Stimulated activated CD4-positive, alpha-beta T cell treated with anti-CD3 and anti-CD28 coated beads, Interleukin-2, amount 100 ng/mL, for 48 hours (primary cell): ENCODE data around the gene ZNHIT2.

Experiments
- DNase-seq, 2 donors: peaks; one replicate each; pipeline ENCODE4 v3.0.0-alpha.2; 2020

ZNHIT2 gene

DNA sequence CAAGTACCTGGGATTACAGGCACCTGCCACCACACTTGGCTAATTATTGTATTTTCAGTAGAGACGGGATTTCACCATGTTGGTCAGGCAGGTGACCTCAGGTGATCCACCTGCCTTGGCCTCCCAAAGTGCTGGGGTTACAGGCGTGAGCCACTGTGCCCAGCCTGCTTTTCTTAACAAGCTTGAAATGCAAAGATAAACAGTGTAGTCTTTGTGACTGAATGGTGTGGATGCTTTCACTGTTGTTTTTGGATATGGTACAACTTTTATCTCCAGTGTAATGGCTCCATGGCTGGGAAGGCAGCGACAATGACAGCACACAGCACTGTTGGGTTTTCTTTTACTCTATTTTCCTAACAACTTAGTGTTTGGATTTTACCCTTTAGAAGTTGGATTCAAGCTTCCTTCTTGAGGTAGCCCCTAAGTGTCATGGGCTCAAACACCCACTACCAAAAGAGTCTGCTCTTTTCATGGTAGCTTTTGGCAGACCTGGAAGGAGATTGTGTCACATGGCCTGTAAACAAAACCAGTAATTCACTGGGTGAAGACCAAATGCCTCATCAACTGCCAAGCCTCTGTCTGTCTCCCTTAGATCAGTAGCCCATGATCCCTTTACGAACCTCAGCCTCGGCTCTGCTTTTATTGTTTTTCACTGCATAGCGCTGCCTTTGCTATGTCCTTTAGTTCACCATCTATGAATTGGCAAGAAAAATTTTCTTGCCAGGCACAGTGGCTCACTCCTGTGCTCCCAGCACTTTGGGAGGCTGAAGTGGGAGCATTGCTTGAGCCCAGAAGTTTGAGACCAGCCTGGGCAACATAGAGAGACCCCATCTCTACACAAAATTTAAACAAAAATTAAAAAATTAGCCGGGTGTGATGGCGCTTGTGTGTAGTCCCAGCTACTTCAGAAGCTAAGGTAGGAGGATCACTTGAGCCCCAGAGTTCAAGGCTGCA lies 15.1 kb downstream of the ZNHIT2 start:
- no peak for DNase-seq

DNA sequence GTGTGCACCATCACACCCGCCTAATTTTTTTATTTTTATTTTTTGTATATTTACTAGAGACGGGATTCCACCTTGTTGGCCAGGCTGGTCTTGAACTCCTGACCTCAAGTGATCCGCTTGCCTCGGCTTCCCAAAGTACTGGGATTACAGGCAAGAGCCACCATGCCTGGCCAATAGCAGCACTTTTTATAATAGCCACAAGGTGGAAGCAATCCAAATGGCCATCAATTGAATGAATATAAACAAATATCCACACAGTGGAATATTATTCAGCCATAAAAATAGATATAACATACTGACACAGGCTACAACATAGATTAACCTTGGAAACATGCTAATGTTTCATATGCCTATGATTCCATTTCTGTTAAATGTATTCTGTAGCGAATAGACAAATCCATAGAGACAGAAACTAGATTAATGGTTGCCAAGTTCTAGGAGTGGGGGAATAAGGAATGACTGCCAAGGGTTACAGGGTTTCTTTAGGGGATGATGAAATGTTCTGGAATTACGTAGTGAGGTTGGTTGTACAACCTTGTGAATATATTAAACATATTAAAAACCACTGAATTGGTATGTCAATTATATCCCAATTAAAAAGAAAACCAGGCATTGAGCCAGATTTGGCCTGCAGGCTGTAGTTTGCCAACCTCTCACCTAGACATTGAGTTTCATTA lies 16.7 kb downstream of the ZNHIT2 start:
- no peak for DNase-seq

DNA sequence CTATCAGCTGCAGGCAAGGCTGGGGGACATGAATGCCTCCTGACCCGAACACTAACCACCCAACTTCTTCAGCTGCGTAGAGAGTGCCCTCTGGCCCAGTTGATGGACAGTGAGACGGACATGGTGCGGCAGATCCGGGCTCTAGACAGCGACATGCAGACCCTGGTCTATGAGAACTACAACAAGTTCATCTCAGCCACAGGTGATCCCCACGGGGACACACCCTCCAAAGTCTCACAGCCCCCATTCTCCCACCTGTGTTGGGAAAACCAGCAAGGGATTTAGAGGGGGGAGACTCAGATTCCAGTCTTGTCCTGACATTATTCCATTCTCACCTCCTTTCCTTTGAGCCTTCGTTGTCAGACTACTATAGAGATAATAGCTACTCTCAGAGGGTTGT lies 20.6 kb downstream of the ZNHIT2 start:
- no peak for DNase-seq

DNA sequence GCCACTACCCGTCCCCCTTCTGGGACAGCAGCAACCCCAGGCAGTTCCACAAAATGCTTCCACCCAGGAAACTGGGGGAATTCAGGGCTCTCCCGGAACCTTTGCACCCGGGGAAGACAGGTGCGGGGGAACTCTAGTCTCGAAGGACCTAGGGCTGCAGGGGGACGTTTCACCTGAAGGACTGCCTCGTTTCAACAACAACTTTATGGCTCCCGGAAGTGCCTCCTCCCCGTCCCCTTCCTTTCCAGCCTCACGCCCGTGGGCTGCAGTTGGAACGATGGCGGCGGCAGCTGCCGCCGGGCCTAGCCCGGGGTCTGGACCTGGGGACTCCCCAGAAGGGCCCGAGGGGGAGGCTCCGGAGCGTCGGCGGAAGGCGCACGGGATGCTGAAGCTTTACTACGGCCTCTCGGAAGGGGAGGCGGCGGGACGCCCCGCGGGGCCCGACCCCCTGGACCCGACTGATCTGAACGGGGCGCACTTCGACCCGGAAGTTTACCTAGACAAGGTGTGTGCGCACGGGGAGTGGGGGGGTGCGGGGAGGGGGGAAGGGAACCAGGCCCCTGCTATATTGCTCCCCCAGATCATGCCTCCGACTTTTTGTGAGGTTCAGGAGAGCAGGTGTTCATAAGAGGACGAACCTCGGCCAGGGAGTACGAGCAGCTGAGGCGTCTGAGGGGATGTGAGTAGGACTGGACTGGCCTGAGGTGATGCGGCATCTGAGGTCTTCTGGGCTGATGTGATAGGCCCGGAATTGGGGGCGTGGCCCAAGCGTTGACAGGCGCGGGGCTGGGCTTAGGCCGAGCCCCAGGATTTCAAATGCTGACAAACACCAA lies 21.3 kb downstream of the ZNHIT2 start, which contains the start of gene VPS51:
Gene VPS51, plus strand, starts transcription at position 241 of the 833 bp plus-strand sequence. Its CDS starts 37 bp downstream, at position 278.
- DNase-seq, result peak; percentile 77 to 78

DNA sequence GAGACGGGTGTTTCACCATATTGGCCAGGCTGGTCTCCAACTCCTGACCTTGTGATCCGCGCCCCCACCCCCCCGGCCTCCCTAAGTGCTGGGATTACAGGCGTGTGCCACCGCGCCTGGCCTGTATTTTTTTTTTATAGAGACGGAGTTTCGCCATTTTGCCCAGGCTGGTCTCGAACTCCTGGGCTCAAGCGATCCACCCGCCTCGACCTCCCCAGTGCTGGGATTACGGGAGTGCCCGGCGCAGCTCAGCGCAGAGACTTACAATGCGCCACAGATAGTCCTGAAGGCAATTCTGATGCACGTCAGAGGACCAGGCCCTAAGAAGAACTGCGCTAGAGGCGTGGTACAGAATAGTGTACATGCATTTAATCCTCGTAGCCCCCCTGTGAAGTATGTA lies 22.1 kb downstream of the ZNHIT2 start:
- DNase-seq, result no peak

DNA sequence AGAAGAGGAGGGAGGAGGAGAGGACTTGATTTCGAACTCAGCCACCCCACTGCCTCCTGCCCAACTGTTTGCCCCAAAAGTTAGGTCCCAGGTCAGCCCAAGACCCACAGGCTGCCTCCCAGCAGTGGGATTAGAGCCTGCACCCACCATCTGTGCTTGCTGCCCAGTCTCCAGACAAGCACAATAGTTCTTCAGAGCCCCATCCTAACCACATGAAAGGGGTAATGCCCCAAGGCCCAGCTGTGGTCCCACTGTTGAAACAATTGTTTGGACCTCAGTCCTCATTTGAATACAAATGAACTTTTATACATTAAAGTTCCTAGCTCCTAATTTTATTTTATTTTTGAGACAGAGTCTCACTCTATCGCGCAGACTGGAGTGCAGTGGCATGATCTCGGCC lies 26.9 kb downstream of the ZNHIT2 start:
- no peak for DNase-seq

DNA sequence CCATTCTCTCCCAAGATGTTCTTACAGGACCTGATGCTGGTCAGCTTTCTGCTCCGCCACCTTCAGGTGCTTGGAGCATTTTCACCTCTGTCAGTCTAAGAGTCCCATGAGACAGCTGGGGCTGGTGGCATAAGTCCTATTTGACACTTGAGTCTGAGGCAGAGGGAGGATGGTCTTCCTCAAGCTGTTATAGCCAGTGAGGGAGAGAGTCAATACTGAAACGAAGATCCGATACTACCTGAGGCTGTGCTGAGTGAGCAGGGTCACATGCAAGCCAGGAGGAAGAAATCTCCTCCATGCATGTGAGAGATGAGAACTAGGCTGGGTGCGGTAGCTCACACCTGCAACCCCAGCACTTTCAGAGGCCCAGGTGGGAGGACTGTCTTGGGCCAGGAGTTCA lies 27.9 kb downstream of the ZNHIT2 start:
- no peak for DNase-seq

DNA sequence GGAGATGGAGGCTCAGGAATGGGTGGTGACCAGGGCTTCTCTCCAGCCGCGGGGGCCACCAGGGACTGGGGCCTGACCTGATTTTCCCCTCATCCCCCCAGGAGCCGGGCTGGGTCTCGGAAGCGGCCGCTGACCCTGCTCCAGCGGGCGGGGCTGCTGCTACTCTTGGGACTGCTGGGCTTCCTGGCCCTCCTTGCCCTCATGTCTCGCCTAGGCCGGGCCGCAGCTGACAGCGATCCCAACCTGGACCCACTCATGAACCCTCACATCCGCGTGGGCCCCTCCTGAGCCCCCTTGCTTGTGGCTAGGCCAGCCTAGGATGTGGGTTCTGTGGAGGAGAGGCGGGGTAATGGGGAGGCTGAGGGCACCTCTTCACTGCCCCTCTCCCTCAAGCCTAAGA lies 29.7 kb downstream of the ZNHIT2 start:
- no peak for DNase-seq

DNA sequence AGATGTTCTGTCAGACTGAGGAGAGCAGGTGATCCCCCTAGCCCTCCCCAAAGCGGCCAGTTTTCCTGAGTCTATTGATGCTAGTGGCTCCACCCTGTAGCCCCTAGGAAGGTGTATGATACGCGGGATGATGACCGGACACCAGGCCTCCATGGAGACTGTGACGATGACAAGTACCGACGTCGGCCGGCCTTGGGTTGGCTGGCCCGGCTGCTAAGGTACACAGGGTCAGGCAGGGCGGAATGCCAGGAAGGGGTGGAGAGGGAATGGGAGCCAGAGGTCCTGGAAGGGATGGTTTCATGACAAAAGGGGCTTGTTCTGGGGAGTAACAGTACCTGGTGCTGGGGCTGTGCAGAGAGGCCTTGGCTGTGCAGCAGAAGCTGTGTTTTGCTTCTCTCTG lies 30.3 kb downstream of the ZNHIT2 start:
- no peak for DNase-seq

DNA sequence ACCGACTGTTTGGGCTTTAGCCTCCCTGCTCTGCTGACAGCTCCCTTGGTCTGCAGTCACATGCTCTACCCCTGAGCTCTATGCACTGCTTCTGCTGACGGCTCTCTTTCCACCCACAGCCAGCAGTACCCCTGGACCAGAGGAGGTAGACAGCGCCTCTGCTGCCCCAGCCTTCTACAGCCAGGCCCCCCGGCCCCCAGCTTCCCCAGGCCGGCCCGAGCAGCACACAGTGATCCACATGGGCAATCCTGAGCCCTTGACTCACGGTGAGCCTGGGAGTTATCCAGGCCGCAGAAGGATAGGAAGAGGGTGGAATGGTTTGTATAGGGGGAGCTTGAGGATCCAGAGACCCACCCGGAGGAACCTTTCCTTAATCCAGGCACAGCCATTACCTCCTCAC lies 30.7 kb downstream of the ZNHIT2 start:
- no peak for DNase-seq

DNA sequence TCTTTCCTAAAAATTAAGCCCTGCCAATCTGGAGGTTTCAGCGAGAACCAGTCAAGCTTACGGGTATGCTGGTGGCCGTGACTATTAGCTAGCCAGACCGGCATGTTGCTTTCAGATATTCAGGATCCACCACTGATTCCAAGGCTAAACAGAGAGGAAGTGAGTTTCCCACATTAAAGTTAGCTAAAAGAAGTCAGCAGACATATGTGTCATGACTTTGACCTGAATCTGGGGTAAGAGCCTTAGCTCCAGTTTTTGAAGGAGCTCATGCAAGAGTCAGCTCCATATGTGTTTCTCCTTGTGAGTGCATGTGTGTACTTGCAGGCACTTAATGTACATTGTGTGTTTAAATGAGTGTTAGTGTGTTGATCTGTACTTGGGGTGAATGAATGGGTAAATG lies 32.1 kb downstream of the ZNHIT2 start:
- DNase-seq, result no peak

DNA sequence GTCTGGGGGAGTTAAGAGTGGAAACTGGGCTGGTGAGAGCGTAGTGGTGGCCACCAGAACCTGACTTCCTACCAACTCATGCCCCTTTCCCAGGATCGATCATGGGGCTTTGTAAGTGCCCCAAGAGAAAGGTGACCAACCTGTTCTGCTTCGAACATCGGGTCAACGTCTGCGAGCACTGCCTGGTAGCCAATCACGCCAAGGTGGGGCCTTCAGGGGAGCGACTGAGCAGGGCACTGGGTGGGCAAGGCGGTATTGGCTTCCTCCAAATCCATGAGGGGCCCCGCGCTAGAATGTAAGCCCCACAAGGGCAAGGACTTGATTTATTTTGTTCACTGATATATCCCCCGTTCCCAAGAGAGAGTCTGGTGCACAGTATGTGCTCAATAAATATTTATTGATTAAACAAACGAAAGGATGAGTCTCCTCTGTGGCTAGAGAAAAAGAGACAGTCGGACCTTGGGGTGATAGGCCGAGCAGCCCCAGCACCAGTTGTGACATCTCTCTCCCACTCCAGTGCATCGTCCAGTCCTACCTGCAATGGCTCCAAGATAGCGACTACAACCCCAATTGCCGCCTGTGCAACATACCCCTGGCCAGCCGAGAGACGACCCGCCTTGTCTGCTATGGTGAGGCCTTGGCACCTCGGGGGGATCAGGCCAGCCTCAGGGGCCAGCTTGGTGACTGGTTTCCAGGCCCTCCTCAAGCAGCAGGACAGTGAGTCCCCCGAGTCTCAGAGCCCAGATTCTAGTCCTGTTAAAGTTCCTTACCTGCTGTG lies 32.7 kb downstream of the ZNHIT2 start:
- DNase-seq, result no peak

DNA sequence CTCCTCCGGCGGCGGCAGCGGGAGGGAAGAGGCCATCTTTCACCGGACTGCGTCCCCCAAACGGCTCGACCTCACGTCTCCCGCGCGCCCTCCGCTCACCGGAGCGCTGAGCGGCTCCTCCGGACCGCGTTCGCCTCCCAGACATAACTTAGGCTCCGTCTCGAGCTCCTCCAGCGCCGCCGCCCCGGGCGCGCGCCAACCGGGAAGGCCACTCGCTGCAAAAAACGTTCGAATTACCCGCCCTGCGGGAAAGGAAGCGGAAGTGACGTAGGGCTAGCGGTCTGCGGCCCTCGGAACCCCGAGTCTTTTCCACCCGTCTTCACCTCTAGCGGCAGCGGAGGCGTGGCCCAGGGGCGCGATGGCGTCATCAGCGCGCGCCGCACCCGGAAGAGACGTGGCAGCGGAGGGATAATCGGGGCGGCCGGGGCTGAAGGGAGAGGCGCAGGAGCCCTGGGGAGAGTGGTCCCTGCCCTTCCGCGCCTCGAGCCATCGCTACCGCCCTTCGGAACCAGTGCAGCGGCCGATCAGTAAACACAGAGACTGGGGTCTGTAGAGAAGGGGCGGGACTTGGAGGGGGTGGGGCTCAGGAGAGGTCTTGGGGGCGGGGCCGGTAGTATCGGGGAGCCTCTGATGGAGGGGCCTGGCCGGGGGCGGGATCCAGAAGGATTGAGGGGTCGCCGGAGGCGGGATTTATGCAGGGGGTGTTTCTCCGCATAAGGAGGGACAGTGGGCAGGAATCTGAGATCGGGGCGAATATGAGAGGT lies 33.5 kb downstream of the ZNHIT2 start, which contains the start of the genes CDCA5 and ZFPL1:
Gene CDCA5, minus strand, starts transcription at position 207 of the 764 bp plus-strand sequence. Its CDS starts 62 bp downstream, at position 145.
Gene ZFPL1, plus strand, starts transcription at position 389 of the 764 bp plus-strand sequence. CDS start 477 bp downstream, outside the sequence.
- peak; percentile 95 to 96 for DNase-seq

DNA sequence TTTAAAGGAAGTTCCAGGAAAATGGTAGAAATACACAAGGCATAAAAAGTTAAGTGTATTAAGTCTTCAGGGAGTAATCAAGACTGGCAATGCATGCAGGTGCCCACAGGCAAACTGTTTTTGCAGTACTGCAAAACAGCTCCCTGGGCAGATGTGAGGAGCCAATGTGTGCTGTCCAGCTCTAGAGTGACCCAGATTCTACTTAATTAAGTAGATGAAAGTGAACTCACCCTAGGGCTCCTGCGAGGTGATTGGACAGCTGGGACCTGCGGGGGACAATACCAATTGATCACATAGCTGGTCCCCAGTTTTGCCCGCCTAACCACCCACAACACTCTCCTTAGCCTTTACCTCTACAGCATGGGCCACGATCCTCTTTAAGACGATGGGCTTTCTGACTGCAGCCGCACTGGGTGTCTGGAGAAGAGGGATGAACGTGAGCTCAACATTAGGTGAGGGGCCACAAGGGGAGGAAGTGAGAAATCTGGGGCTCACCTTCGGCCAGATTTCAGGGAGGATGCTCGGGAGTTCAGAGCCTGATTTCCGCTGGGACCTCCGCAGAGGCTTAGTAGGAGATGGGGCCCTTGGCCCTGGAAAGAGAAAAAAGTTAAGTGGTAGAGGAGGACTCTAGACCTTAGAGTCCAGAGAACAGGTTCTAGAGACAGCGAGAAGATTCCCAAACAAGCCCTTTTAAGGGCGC lies 34.2 kb downstream of the ZNHIT2 start:
- DNase-seq, result no peak

DNA sequence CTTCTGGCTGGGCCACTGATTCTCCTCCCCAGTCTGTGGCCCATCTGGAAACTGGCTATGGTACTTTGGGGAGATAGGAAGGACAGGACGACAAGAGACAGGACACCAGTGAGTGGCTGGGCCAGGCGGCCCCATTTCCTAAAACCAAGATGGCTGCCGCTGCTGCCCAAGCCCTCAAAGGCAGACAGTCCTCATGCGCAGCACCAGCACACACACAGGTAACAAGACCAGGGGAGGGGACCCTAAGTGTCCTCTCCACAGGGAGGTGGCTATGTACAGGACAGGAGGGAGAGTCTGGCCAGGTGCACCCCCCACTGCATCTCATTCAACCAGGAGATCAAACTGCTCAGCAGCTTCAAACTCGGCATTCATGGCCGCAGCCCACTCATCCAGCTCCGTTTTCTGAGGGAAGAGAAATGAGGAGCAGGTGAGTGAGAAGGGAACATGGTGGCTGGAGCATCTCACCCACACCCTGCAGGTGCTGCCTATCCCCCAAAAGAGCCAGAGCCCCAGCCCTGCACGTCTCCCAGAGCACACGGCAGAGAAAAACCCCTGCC lies 38.6 kb downstream of the ZNHIT2 start:
- no peak for DNase-seq

DNA sequence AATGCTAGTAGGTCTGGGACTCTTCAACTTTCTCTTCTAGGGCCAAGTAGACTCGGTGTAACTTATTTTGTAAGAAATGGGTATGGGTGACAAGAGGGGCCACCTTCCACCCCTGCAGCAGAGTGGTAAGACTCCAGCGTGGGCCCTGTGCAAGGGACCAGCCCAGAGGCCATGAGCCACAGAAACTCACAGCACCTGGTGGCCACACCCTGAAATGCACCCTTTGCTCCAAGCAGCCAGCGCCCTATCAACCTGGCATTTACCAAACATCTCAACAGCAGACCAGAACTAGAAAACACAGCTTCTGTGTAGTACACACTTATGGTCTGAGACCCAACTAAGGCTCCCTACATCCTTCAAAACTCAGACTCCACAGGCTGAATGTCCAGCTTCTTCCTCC lies 39.4 kb downstream of the ZNHIT2 start:
- DNase-seq, result peak; percentile 67

DNA sequence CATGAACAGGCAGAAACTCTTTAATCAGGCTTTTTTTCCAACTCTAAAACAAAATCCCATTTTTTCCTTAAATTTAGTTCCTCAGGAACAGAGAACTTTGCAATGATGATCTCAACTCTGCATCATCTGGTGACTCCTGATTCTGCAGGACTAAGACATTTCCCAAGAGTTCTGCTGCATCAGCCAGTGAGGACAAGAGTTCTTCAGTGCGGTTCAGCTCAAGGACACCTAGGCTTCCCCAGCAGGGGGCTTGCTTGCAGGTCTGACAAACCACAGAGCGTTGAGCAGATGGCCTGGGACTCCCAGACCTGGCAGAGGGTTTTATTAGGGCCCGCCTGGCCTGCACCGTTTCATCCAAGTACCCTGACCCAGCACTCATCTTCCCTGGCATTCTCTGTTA lies 40.0 kb downstream of the ZNHIT2 start:
- DNase-seq, result no peak

DNA sequence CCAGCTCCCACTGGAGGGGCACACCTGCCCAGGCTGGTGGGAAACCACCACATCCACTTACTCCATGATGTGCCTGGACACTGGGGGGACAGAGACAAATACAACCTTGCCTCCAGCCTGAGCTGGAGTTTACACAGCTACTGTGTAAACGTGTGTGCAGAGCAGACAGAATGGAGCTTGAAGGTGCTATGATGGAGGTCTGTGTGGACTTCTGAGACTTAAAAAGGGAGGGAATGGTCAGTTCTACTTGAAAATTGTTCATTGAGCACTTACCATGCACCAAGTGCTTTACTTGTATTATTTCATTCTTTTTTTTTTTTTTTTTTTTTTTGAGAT lies 44.9 kb downstream of the ZNHIT2 start:
- no peak for DNase-seq

DNA sequence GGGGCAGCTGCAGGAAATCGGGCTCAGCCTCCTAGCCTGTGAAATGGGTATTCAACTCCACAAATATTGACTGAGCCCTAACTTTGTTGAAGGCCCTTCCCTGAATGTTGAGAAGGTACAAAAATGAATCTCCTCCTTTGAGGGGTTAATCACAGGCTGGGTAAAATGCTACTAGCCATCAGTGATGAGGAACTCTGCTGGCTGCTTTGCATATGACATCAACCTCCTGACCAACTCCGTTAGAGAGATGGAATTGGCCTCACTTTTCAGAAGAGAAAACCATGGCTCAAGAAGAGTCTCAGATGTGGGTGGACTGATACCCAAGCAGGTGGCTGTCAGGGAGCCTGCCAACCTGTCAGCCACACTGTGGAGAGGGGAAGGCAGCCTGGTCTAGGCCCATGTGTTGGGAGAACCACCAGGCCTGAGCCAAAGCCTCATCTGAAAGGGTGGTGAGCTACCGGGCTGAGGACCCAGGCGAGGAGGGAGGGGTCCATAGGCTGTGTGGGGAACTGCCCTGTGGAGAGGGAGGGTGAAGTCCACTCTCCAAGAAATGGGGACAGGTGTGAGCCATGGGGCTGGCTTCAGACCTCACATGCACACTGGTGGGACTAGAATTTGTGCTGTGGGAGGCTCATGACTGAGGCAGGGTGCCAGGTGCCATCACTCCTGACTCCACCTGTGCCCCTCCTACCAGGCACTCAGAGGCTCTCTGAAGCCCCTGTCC lies 45.4 kb downstream of the ZNHIT2 start:
- no peak for DNase-seq

DNA sequence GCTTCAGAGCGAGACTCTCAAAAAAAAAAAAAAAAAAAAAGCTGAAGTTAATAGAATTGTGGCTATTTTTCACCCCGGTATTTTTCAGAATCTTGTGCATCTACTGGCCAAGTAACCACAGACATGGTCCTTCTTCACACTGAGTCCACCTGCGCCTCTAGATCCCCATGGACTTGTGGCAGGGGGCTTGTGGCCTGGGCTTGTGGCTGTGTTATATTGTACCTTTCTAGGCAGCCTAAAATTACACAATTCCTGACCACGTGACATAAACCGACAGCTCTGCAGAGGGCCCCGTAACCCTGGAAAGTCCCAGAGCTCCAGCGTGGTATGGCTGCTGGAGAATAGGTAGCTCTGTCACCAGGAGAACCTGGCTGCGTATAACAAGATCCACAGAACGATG lies 48.3 kb downstream of the ZNHIT2 start:
- DNase-seq, result no peak
